ENCODE data around the gene SLC38A4. TPM values are rescaled to one million over a fixed set of nuclear protein-coding genes. Genes with fewer than 3 reads are reported as not detected.

Gene SLC38A4
- total RNA-seq, 1 experiment from 2014 or later, result 0.96 TPM

DNA sequence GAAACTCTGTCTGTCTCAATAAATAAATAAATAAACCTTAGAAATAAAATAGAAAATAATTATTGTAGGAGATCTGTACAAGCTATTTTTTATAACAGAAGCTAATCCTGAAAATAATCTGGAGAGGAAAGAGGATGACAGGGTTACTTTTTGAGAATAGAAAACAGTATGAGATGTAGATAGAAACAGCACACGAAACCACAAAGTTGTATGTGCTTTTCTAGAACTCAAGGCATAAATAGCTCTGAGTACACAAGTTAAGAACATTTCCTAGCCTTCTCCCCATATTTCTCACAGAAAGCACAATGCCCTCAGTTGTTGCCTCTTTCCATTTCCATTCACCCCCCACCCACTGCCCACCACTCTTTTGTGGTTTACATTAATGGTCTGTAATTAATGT lies 35.7 kb downstream of the SLC38A4 start:
- peaks cover 5% of the 10 kb centered on the region in 2 experiments; a peak in 2 of 5 replicates for H3K9me3 Mint-ChIP-seq
- H3K79me2 ChIP-seq (ENCODE audit: insufficient read depth, low read length), result no peaks in the 10 kb centered on the region
- no peak overlapping the region for H3K23ac ChIP-seq (ENCODE audit: insufficient read length, low read depth, low read length)
- no peak overlapping the region for H4K91ac ChIP-seq (ENCODE audit: insufficient read length, low read depth, low read length)
- no peaks in the 10 kb centered on the region for H3K79me1 ChIP-seq (ENCODE audit: insufficient read depth, low read depth, low read length, poor library complexity, severe bottlenecking)
- no peak overlapping the region for H2BK15ac ChIP-seq (ENCODE audit: low read depth, low read length)
- no peak overlapping the region for H3K4me2 ChIP-seq (ENCODE audit: insufficient read depth, insufficient read length, low read length)
- H3K9me3 ChIP-seq (ENCODE audit: control insufficient read depth, low read depth, low read length), result no peaks in the 10 kb centered on the region
- TF ChIP-seq, protein P1, sequence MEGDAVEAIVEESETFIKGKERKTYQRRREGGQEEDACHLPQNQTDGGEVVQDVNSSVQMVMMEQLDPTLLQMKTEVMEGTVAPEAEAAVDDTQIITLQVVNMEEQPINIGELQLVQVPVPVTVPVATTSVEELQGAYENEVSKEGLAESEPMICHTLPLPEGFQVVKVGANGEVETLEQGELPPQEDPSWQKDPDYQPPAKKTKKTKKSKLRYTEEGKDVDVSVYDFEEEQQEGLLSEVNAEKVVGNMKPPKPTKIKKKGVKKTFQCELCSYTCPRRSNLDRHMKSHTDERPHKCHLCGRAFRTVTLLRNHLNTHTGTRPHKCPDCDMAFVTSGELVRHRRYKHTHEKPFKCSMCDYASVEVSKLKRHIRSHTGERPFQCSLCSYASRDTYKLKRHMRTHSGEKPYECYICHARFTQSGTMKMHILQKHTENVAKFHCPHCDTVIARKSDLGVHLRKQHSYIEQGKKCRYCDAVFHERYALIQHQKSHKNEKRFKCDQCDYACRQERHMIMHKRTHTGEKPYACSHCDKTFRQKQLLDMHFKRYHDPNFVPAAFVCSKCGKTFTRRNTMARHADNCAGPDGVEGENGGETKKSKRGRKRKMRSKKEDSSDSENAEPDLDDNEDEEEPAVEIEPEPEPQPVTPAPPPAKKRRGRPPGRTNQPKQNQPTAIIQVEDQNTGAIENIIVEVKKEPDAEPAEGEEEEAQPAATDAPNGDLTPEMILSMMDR (conservative IDR thresholded peaks at IDR 0.05), result no peak
- H3K23me2 ChIP-seq (ENCODE audit: insufficient read length, low read depth, low read length, poor library complexity, severe bottlenecking), result no peaks in the 10 kb centered on the region
- H3K27me3 Mint-ChIP-seq (ENCODE audit: low read depth), result no peaks in the 10 kb centered on the region
- no peaks in the 10 kb centered on the region for H3K27me3 ChIP-seq (ENCODE audit: insufficient read depth, low read length)
- no peak overlapping the region for H3K56ac ChIP-seq (ENCODE audit: insufficient read length, low read depth, low read length)
- no peak overlapping the region for H2BK12ac ChIP-seq (ENCODE audit: insufficient read length, low read depth, low read length)
- H2AFZ ChIP-seq (ENCODE audit: low read length), result no peak overlapping the region
- H3K27ac ChIP-seq (ENCODE audit: insufficient read length, low read depth, low read length), result no peak overlapping the region
- peaks cover 4 to 8% of the 10 kb centered on the region in 2 experiments; a peak in 3 of 4 replicates for H3K4me1 Mint-ChIP-seq
- no peak overlapping the region for H2AK5ac ChIP-seq (ENCODE audit: insufficient read length, low read length)
- no peak overlapping the region for H3K4ac ChIP-seq (ENCODE audit: low read depth, low read length)
- WGBS (ENCODE audit: extremely low coverage, insufficient read length, low lambda C conversion rate), result no CpG with 5 or more reads among the region's 1 CpG
- H2BK20ac ChIP-seq (ENCODE audit: low read depth, low read length, poor library complexity, severe bottlenecking), result no peak overlapping the region
- no peak overlapping the region for H4K8ac ChIP-seq (replicated peaks; ENCODE audit: insufficient read length, low read depth, low read length)
- no peak overlapping the region for H3K14ac ChIP-seq (ENCODE audit: insufficient read depth, low read length)
- no peak overlapping the region for H3T11ph ChIP-seq (ENCODE audit: low read length)
- no peak overlapping the region for H3K9ac ChIP-seq (ENCODE audit: extremely low read depth, insufficient read length, low read length)
- no peak overlapping the region for H4K5ac ChIP-seq (ENCODE audit: insufficient read length, low read depth, low read length)
- H3K4me3 Mint-ChIP-seq, result no peak overlapping the region
- H3K18ac ChIP-seq (ENCODE audit: insufficient read length, low read depth, low read length), result no peak overlapping the region
- H3K4me1 ChIP-seq (ENCODE audit: insufficient read depth, low read length), result peaks cover 2% of the 10 kb centered on the region; the same call in 1 of the 2 replicates
- H2BK120ac ChIP-seq (ENCODE audit: low read depth, low read length, poor library complexity, severe bottlenecking), result no peak overlapping the region
- no peak for DNase-seq
- H2BK5ac ChIP-seq (ENCODE audit: insufficient read length, low read length), result no peak overlapping the region
- H3K27ac Mint-ChIP-seq, result no peak overlapping the region
- H4K20me1 ChIP-seq (ENCODE audit: control insufficient read depth, insufficient read depth, insufficient read length), result no peaks in the 10 kb centered on the region
- H3K36me3 Mint-ChIP-seq (ENCODE audit: insufficient read depth in 1 of 3, low read depth in 3 of 3), result no peaks in the 10 kb centered on the region; a peak in 3 of 7 replicates
